B cell (primary cell): ENCODE results near the gene STX10. TPM values are rescaled to one million over a fixed set of nuclear protein-coding genes. Genes with fewer than 3 reads are reported as not detected.
"Not testable (repeated sequence)": the region's sequence is repeated elsewhere in the genome, so short reads cannot be mapped to it uniquely, and the experiment has no call there.

Experiments used
- ATAC-seq: fragments of 200-7000 bp; cut with Tn5 transposase; one replicate; pipeline ENCODE4 v1.10.0; 2021; ENCODE audit warnings: low read depth, mild to moderate bottlenecking, moderate number of reproducible peaks, moderate library complexity
- CTCF ChIA-PET: fragments of 350-600 bp; sonication (Branson Sonifier 250); formaldehyde crosslinking; loops from one replicate; lab custom pipeline; 2021; ENCODE audit warnings: antibody characterized with exemption, inconsistent platforms; lab: Charles Lee
- POLR2A ChIA-PET: fragments of 350-600 bp; sonication (Branson Sonifier 250); formaldehyde crosslinking; loops from one replicate; lab custom pipeline; 2021; ENCODE audit warnings: antibody characterized with exemption; lab: Charles Lee
- DNase-seq: peaks from one replicate; pipeline ENCODE4 v3.0.0; 2013
- H2AFZ ChIP-seq: 2 replicates; pipeline ENCODE4 v1.6.1; 2012; ENCODE audit warnings: mild to moderate bottlenecking, low read depth, low read length; ENCODE audit not compliant: insufficient read depth, poor library complexity, severe bottlenecking
- H3K27ac ChIP-seq, 2 donors: 1 replicate in 1 of 2; 2 replicates in 1 of 2; pipeline ENCODE4 v1.5.1; 2012 to 2013; ENCODE audit warnings: low read length in 2 of 2, mild to moderate bottlenecking in 2 of 2, moderate library complexity in 1 of 2
- H3K27me3 ChIP-seq, 4 experiments: fragments of 200-600 bp in 1 of 4; sonication (generic) in 1 of 4; replicated peaks in 1 of 4; 1 replicate in 2 of 4; 2 replicates in 2 of 4; pipeline versions ENCODE4 v1.6.1 to v1.7.0; 2013 to 2016; ENCODE audit warnings: low read length in 3 of 4, mild to moderate bottlenecking in 2 of 4, mixed read lengths in 1 of 4, moderate library complexity in 1 of 4; ENCODE audit not compliant: insufficient read depth in 4 of 4, control insufficient read depth in 3 of 4; ENCODE audit errors: control extremely low read depth in 1 of 4
- H3K36me3 ChIP-seq, 2 experiments: replicated peaks in 1 of 2; 1 replicate in 1 of 2; 2 replicates in 1 of 2; pipeline versions ENCODE4 v1.6.1 to v1.7.1; 2013; ENCODE audit warnings: low read length in 1 of 2; ENCODE audit not compliant: insufficient read depth in 2 of 2, control insufficient read depth in 1 of 2; ENCODE audit errors: control extremely low read depth in 1 of 2, extremely low read depth in 1 of 2
- H3K4me1 ChIP-seq, 2 donors: fragments of 200-600 bp in 1 of 2; sonication (generic) in 1 of 2; 1 replicate in 1 of 2; 2 replicates in 1 of 2; pipeline versions ENCODE4 v1.5.1 to v1.6.1; 2013 to 2017; ENCODE audit warnings: low read length in 2 of 2; ENCODE audit not compliant: control insufficient read depth in 2 of 2, insufficient read depth in 2 of 2
- H3K4me2 ChIP-seq: replicated peaks from 2 replicates; pipeline ENCODE3; 2012; ENCODE audit warnings: mild to moderate bottlenecking, low read depth, low read length; ENCODE audit not compliant: poor library complexity, severe bottlenecking
- H3K4me3 ChIP-seq, 5 experiments: fragments of 200-600 bp in 1 of 5; sonication (generic) in 1 of 5; 1 replicate in 3 of 5; 2 replicates in 2 of 5; pipeline versions ENCODE4 v1.5.1 to v1.7.0; 2011 to 2016; ENCODE audit warnings: low read length in 4 of 5, mild to moderate bottlenecking in 4 of 5, low read depth in 2 of 5, control low read depth in 1 of 5, moderate library complexity in 1 of 5; ENCODE audit not compliant: insufficient read depth in 1 of 5; ENCODE audit errors: control extremely low read depth in 1 of 5, extremely low read depth in 1 of 5
- H3K79me2 ChIP-seq: fragments of 200-600 bp; sonication (generic); one replicate; pipeline ENCODE4 v1.6.0; 2016; ENCODE audit warnings: low read length; ENCODE audit not compliant: control insufficient read depth, insufficient read depth
- H3K9ac ChIP-seq: fragments of 200-600 bp; sonication (generic); 2 replicates; pipeline ENCODE4 v1.6.1; 2017; ENCODE audit warnings: mild to moderate bottlenecking, low read length, moderate library complexity
- H3K9me3 ChIP-seq, 3 donors: one replicate each; pipeline versions ENCODE4 v1.6.1 to v1.7.1; 2013; ENCODE audit warnings: low read length in 2 of 3; ENCODE audit not compliant: control insufficient read depth in 2 of 3, insufficient read depth in 1 of 3; ENCODE audit errors: control extremely low read depth in 1 of 3
- H4K20me1 ChIP-seq: 2 replicates; pipeline ENCODE4 v1.6.0; 2012; ENCODE audit warnings: mild to moderate bottlenecking, low read length; ENCODE audit not compliant: insufficient read depth, control insufficient read depth, poor library complexity, severe bottlenecking
- H3K27ac Mint-ChIP-seq: one replicate; pipeline ENCODE4 v1.8.0; 2021; ENCODE audit warnings: mixed read lengths
- H3K27me3 Mint-ChIP-seq: one replicate; pipeline ENCODE4 v1.8.0; 2021; ENCODE audit warnings: mixed read lengths
- H3K4me1 Mint-ChIP-seq: one replicate; pipeline ENCODE4 v1.8.0; 2021; ENCODE audit warnings: mixed read lengths
- H3K4me3 Mint-ChIP-seq: one replicate; pipeline ENCODE4 v1.8.0; 2021; ENCODE audit warnings: mixed read lengths
- H3K9me3 Mint-ChIP-seq: one replicate; pipeline ENCODE4 v1.8.0; 2022; ENCODE audit warnings: mixed read lengths; ENCODE audit not compliant: insufficient read depth
- EZH2 ChIP-seq: IDR thresholded peaks from 2 replicates; pipeline ENCODE4 v1.6.1; 2012; ENCODE audit warnings: borderline replicate concordance, low read depth, mild to moderate bottlenecking, moderate library complexity, low read length; ENCODE audit not compliant: insufficient read depth, poor library complexity, severe bottlenecking
- WGBS: methylation state at CpG from one replicate; pipeline ENCODE4 v1.1.5; 2013; ENCODE audit warnings: missing lambda C conversion rate; ENCODE audit not compliant: insufficient coverage; 5-methylcytosine and 5-hydroxymethylcytosine counted together
- intact Hi-C: fragments of 100-400 bp; cut with micrococcal nuclease; formaldehyde crosslinking; loops from one replicate; pipeline ENCODE4 v1.10.0; 2022
- polyA plus RNA-seq: library from polyadenylated mRNA; depleted of rRNA; stranded (reverse); fragments of >200 nt; gene quantifications from 2 replicates; pipeline ENCODE4 v1.2.3, GENCODE V29; 2012
- total RNA-seq, 2 donors: library from RNA; stranded (reverse); fragments of 120-200 nt in 1 of 2; gene quantifications; 1 replicate in 1 of 2; 2 replicates in 1 of 2; pipeline versions ENCODE4 v1.2.3 to v1.2.4, GENCODE V29; 2013 to 2022
- TF ChIP-seq, protein P1 (sequence below): fragments of 200-600 bp; IDR thresholded peaks from one replicate; pipeline ENCODE4 v1.8.0; 2022; ENCODE audit warnings: antibody characterized with exemption, mild to moderate bottlenecking

Gene STX10
- total and polyA plus RNA-seq, 2 donors (not counting 1 experiment from before 2014, with no cell fraction given), result 59.0 to 147 TPM

DNA sequence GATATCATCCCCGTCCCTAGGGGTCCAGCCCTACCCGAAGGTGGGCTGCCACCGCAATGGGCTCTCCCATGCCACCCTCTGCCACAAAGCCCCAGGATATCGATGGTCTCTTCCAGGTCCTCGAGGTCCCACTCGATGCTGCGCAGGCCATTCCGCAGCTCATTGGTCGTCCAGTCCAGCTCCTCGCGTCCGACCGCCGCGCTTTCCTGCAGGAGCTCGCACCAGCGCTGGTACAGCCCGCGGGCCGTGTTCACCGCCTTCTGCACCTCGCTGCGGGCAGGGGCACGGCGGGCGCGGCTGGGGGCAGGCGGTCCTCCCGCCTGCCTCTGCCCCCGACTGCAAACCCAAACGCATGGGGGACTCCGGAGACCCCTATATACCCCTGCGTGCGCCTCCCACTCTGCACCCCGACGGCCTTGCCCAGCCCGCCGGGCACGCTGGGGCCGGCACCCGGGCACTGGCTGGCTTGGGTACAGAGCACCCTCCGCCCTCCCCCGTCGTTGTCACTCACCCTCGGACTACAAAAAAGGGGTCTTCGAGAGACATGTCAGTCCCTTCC is 468 bp downstream of the STX10 start:
- POLR2A ChIA-PET, result interaction anchor here (0.6 to 2.8 kb wide), 11 partner anchors 8 to 112 kb away, joined by 3 to 22 read pairs (median 7); partner anchors contain the start of gene NACC1
- peaks cover 31% of the 10 kb centered on the region for H3K4me1 Mint-ChIP-seq
- peaks cover 69% of the 10 kb centered on the region for H3K79me2 ChIP-seq

DNA sequence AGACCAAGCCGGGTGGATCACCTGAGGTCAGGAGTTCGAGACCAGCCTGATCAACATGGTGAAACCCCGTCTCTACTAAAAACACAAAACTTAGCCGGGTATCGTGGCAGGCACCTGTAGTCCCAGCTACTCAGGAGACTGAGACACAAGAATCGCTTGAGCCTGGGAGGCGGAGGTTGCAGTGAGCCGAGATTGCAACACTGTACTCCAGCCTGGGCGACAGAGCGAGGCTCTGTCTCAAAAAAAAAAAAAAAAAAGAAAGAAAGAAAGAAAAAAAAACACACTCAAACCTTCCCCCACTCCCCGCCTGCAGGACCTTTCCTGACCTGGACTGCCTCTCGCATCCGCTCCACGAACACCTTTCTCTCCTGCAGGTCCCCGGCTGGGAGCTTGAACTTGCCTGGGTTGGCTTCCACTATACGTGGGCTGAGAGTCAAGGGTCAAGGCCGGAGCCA is 975 bp downstream of the STX10 start:
- H3K9me3 ChIP-seq, H3K9me3 Mint-ChIP-seq, H3K27me3 Mint-ChIP-seq, ATAC-seq, H3K27me3 ChIP-seq, DNase-seq, intact Hi-C loops, H3K27ac ChIP-seq: not testable (repeated sequence)
- H3K4me3 ChIP-seq, result peak overlapping the region; percentile 60 to 100 (median 98)
- H3K79me2 ChIP-seq, result peaks cover 69% of the 10 kb centered on the region
- peak overlapping the region; percentile 95 for H3K4me2 ChIP-seq
- peak overlapping the region; percentile 94 for H3K27ac Mint-ChIP-seq
- peaks cover 9 to 29% of the 10 kb centered on the region in 2 donors for H3K4me1 ChIP-seq
- peak overlapping the region; percentile 97 for H2AFZ ChIP-seq
- WGBS, result 53% methylated on average over 14 of the region's 17 CpGs
- peaks cover 0 to 16% of the 10 kb centered on the region in 2 experiments for H3K36me3 ChIP-seq
- H4K20me1 ChIP-seq, result peaks cover 18% of the 10 kb centered on the region
- H3K9ac ChIP-seq, result peak overlapping the region; percentile 97
- ChIA-PET POLR2A (interaction anchor here (0.6 to 2.8 kb wide), 7 partner anchors 8 to 491 kb away, joined by 3 to 22 read pairs (median 7); partner anchors contain the start of gene NACC1), CTCF (interaction anchor here (0.9 to 2.5 kb wide), 7 partner anchors 19 to 687 kb away, joined by 3 to 32 read pairs (median 7); no protein-coding TSS in a partner anchor)
- H3K4me3 Mint-ChIP-seq, result peak overlapping the region; percentile 92
- peaks cover 31% of the 10 kb centered on the region for H3K4me1 Mint-ChIP-seq

More for the DNA sequence above, 468 bp downstream of the STX10 start:
- DNase-seq (no peak), ATAC-seq (peak; percentile 2)
- 2% methylated on average over 42 of the region's 46 CpGs for WGBS
- CTCF ChIA-PET, result interaction anchor here (0.7 to 2.5 kb wide), 13 partner anchors 19 to 713 kb away, joined by 3 to 32 read pairs (median 4); no protein-coding TSS in a partner anchor
- no peaks in the 10 kb centered on the region for H3K27me3 Mint-ChIP-seq
- Histone ChIP-seq H4K20me1 (peaks cover 19% of the 10 kb centered on the region), H3K4me1 (peaks cover 9 to 29% of the 10 kb centered on the region in 2 donors), H3K4me2 (peak overlapping the region; percentile 95), H3K9ac (peak overlapping the region; percentile 97), H3K27ac (peak overlapping the region; percentile 43 to 96), H3K36me3 (peaks cover 0 to 15% of the 10 kb centered on the region in 2 experiments), H2AFZ (peak overlapping the region; percentile 97), H3K4me3 (peak overlapping the region; percentile 60 to 100 (median 98)), H3K27me3 (no peaks in the 10 kb centered on the region), H3K9me3 (no peaks in the 10 kb centered on the region)
- H3K4me3 Mint-ChIP-seq, result peak overlapping the region; percentile 92
- no peaks in the 10 kb centered on the region for H3K9me3 Mint-ChIP-seq
- peak overlapping the region; percentile 94 for H3K27ac Mint-ChIP-seq
- no peak for TF ChIP-seq EZH2
- TF ChIP-seq, protein P1, sequence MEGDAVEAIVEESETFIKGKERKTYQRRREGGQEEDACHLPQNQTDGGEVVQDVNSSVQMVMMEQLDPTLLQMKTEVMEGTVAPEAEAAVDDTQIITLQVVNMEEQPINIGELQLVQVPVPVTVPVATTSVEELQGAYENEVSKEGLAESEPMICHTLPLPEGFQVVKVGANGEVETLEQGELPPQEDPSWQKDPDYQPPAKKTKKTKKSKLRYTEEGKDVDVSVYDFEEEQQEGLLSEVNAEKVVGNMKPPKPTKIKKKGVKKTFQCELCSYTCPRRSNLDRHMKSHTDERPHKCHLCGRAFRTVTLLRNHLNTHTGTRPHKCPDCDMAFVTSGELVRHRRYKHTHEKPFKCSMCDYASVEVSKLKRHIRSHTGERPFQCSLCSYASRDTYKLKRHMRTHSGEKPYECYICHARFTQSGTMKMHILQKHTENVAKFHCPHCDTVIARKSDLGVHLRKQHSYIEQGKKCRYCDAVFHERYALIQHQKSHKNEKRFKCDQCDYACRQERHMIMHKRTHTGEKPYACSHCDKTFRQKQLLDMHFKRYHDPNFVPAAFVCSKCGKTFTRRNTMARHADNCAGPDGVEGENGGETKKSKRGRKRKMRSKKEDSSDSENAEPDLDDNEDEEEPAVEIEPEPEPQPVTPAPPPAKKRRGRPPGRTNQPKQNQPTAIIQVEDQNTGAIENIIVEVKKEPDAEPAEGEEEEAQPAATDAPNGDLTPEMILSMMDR, result no peak
- intact Hi-C loops, result loop anchor here (1.0 to 5.0 kb wide), 6 partner anchors 17 to 987 kb away; partner anchors contain the start of genes ASF1B and NACC1
